Muscle of arm (tissue), 14 donors: Measurements from ENCODE around the gene COLGALT1. TPM values are rescaled to one million over a fixed set of nuclear protein-coding genes. Genes with fewer than 3 reads are reported as not detected.
"Not testable (repeated sequence)": the region's sequence is repeated elsewhere in the genome, so short reads cannot be mapped to it uniquely, and the experiment has no call there.

Experiments used
- DNase-seq: peaks from one replicate; pipeline ENCODE4 v3.0.0-alpha.2; 2013
- long read RNA-seq, 11 donors: transcript quantifications; one replicate each; lab custom pipeline, GENCODE V29; 2026
- polyA plus RNA-seq, 12 donors: library from polyadenylated mRNA; unstranded; fragments of 120-200 nt; gene quantifications; one replicate each; pipeline ENCODE4 v1.2.1, GENCODE V29; 2013; ENCODE audit not compliant: insufficient read length in 12 of 12

Gene COLGALT1
- 100 to 1,000 TPM in 1 of 12 donors, 10 to 100 TPM in 11; 58.0 to 146 (median 70.3) TPM for polyA plus RNA-seq
- long read RNA-seq, donor 1, partial matches to known transcripts, result 7 of 14 reads
- long read RNA-seq, donor 1, other reads (novel, unspliced or antisense), result 0 of 14 reads
- long read RNA-seq, donor 2, transcript COLGALT1-201 (12 exons, 3,704 nt), result major isoform, 11 of 13 reads
- long read RNA-seq, donor 2, partial matches to known transcripts, result 0 of 13 reads
- long read RNA-seq, donor 2, other reads (novel, unspliced or antisense), result 0 of 13 reads
- long read RNA-seq, donor 3, transcript COLGALT1-201 (12 exons, 3,704 nt), result major isoform, 6 of 9 reads
- long read RNA-seq, donor 3, partial matches to known transcripts, result 0 of 9 reads
- long read RNA-seq, donor 3, other reads (novel, unspliced or antisense), result 0 of 9 reads
- long read RNA-seq, donor 4, transcript COLGALT1-201 (12 exons, 3,704 nt), result major isoform, 6 of 8 reads
- long read RNA-seq, donor 4, partial matches to known transcripts, result 0 of 8 reads
- long read RNA-seq, donor 4, other reads (novel, unspliced or antisense), result 0 of 8 reads
- long read RNA-seq, donor 5, transcript COLGALT1-202 (2 exons, 2,941 nt), result minor isoform, 7 of 229 reads
- long read RNA-seq, donor 5, transcript COLGALT1-201 (12 exons, 3,704 nt), result major isoform, 17 of 229 reads
- long read RNA-seq, donor 5, partial matches to known transcripts, result 205 of 229 reads
- long read RNA-seq, donor 5, other reads (novel, unspliced or antisense), result 0 of 229 reads
- long read RNA-seq, donor 6, transcript COLGALT1-202 (2 exons, 2,941 nt), result major isoform, 6 of 10 reads
- long read RNA-seq, donor 6, partial matches to known transcripts, result 0 of 10 reads
- long read RNA-seq, donor 6, other reads (novel, unspliced or antisense), result 0 of 10 reads
- long read RNA-seq, donor 7, transcript COLGALT1-201 (12 exons, 3,704 nt), result major isoform, 16 of 18 reads
- long read RNA-seq, donor 7, partial matches to known transcripts, result 0 of 18 reads
- long read RNA-seq, donor 7, other reads (novel, unspliced or antisense), result 0 of 18 reads
- long read RNA-seq, donor 8, transcript COLGALT1-201 (12 exons, 3,704 nt), result major isoform, 15 of 204 reads
- long read RNA-seq, donor 8, partial matches to known transcripts, result 185 of 204 reads
- long read RNA-seq, donor 8, other reads (novel, unspliced or antisense), result 0 of 204 reads
- long read RNA-seq, donor 9, transcript COLGALT1-201 (12 exons, 3,704 nt), result major isoform, 11 of 17 reads
- long read RNA-seq, donor 9, partial matches to known transcripts, result 5 of 17 reads
- long read RNA-seq, donor 9, other reads (novel, unspliced or antisense), result 0 of 17 reads
- long read RNA-seq, donor 10, transcript COLGALT1-201 (12 exons, 3,704 nt), result major isoform, 8 of 13 reads
- long read RNA-seq, donor 10, transcript COLGALT1-202 (2 exons, 2,941 nt), result minor isoform, 5 of 13 reads
- long read RNA-seq, donor 10, partial matches to known transcripts, result 0 of 13 reads
- long read RNA-seq, donor 10, other reads (novel, unspliced or antisense), result 0 of 13 reads
- long read RNA-seq, donor 11, transcript COLGALT1-201 (12 exons, 3,704 nt), result major isoform, 13 of 14 reads
- long read RNA-seq, donor 11, partial matches to known transcripts, result 0 of 14 reads
- long read RNA-seq, donor 11, other reads (novel, unspliced or antisense), result 0 of 14 reads

DNA sequence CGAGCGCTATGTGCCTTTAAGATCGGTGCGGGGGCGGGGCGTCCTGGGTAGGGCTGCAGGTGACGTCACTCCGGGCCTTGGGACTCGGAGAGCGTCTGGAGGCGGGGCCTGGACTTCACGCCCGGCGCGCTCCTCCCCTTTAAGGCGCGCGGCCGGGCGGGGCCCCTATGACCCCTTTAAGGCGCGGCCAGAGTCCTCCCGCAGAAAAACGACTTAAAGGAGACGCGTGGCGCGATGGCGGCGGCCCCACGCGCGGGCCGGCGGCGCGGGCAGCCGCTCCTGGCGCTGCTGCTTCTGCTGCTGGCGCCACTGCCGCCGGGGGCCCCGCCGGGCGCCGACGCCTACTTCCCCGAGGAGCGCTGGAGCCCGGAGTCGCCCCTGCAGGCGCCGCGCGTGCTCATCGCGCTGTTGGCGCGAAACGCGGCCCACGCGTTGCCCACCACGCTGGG, at the start of gene COLGALT1:
Gene COLGALT1, plus strand, starts transcription at position 170 of the 449 bp plus-strand sequence. Its CDS starts 65 bp downstream, at position 235.
- DNase-seq, result peak; percentile 98

GRCh38 chr19:17506745-17507144, 48.7 kb upstream of the COLGALT1 start:
- DNase-seq, result no peak

DNA sequence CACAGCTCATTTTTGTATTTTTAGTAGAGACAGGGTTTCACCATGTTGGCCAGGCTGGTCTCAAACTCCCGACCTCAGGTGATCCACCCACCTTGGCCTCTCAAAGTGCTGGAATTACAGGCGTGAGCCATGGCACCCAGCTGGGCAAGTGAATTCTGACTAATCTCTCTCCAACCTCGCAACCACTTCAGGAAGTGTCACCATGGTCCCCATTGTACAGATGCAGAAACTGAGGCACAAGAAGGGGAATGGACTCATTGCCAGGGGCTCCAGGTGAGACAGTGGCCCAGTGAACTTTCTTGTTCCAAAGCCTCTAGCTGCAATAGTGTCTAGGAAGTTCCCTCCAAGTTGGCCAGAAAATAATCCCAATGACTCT, 46.9 kb upstream of the COLGALT1 start:
- not testable (repeated sequence) for DNase-seq

GRCh38 chr19:17510220-17510993, 45.0 kb upstream of the COLGALT1 start:
- DNase-seq, result no peak

- peak; percentile 85 for DNase-seq
These were observed 43.5 kb upstream of the COLGALT1 start for GRCh38 chr19:17511724-17512573.

GRCh38 chr19:17512574-17512939, 42.9 kb upstream of the COLGALT1 start:
- DNase-seq, result no peak

GRCh38 chr19:17515408-17516149, 39.9 kb upstream of the COLGALT1 start:
- DNase-seq, result no peak

DNA sequence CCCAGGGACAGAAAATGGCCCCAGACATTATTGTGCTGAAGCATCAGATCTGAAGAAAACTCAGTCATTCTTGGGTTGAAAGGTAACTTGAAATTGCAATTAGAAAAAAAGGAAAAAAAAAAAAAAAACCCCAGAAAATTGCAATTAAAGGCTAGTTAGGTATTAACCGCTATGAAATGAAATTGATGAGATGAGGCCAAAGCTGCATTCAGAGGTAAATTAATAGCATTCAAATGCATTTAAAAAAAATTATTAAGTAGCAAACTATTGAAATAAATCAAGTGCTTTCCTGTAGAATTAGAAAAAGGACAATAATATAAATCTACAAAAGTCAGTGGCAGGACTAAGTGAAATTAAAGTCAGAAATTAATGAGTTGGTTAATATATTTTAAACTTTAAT, 37.6 kb upstream of the COLGALT1 start:
- no peak for DNase-seq

GRCh38 chr19:17518654-17519053, 36.8 kb upstream of the COLGALT1 start:
- not testable (repeated sequence) for DNase-seq

- DNase-seq, result no peak
These were observed 35.5 kb upstream of the COLGALT1 start for GRCh38 chr19:17519967-17520366.

DNA sequence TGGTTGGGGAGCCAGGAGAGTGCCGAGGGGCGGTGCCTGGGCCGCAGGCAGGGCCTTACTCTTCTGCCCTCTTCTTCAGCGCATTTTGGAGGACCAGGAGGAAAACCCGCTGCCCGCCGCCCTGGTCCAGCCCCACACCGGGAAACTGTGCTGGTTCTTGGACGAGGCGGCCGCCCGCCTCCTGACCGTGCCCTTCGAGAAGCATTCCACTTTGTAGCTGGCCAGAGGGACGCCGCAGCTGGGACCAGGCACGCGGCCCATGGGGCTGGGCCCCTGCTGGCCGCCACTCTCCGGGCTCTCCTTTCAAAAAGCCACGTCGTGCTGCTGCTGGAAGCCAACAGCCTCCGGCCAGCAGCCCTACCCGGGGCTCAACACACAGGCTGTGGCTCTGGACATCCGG, 34.6 kb upstream of the COLGALT1 start:
- no peak for DNase-seq

GRCh38 chr19:17522988-17523872, 32.2 kb upstream of the COLGALT1 start:
- DNase-seq, result no peak

GRCh38 chr19:17524651-17525050, 30.8 kb upstream of the COLGALT1 start:
- no peak for DNase-seq

DNA sequence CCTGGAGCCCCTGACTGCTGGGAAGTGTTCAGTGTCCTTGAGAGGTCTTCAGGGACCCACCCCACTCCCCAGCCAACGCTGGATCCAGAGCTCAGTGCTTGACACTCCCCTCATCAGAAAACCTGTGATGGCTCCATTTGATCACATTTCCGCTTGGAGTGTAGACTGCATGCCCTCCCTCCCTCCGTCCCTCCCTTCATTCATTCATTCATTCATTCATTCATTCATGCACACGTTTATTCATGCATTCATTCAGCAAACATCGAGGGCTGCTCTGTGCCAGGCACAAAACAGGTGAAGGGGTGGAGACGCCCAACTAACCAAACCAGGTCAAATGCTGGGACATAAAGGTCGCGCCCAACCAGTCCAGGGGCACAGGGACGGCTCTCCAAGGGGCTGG, 30.3 kb upstream of the COLGALT1 start:
- no peak for DNase-seq

GRCh38 chr19:17526922-17527321, 28.5 kb upstream of the COLGALT1 start:
- DNase-seq, result no peak

- no peak for DNase-seq
These were observed 28.1 kb upstream of the COLGALT1 start for GRCh38 chr19:17527326-17527725.

GRCh38 chr19:17528610-17529009, 26.8 kb upstream of the COLGALT1 start:
- DNase-seq, result no peak
